OCI-LY3 (cell line): ENCODE data around the gene GPRC5B.

Experiments
- H2AFZ ChIP-seq: fragments of 200-600, 300-600 bp; shearing (Covaris generic); 2 replicates; pipeline ENCODE4 v1.6.0; 2014; ENCODE audit warnings: antibody characterized with exemption, low read depth, low read length
- H3K27ac ChIP-seq: fragments of 200-600, 300-600 bp; sonication (generic); 2 replicates; pipeline ENCODE4 v1.5.1; 2014; ENCODE audit warnings: mild to moderate bottlenecking, low read length, moderate library complexity, mixed read lengths
- H3K27me3 ChIP-seq: fragments of 200-600, 300-600 bp; sonication (generic); 2 replicates; pipeline ENCODE4 v1.6.1; 2014; ENCODE audit warnings: low read depth, low read length, mixed read lengths
- H3K36me3 ChIP-seq: fragments of 200-600, 300-600 bp; sonication (generic); replicated peaks from 2 replicates; pipeline ENCODE3; 2014; ENCODE audit warnings: low read depth, low read length, mixed read lengths
- H3K4me1 ChIP-seq: fragments of 300-600, 200-600 bp; sonication (generic); 2 replicates; pipeline ENCODE4 v1.6.1; 2014; ENCODE audit warnings: low read length, mixed read lengths
- H3K4me2 ChIP-seq: fragments of 200-600, 300-600 bp; sonication (generic); 2 replicates; pipeline ENCODE4 v1.6.1; 2014; ENCODE audit warnings: low read length, mixed read lengths
- H3K4me3 ChIP-seq: fragments of 300-600, 200-600 bp; sonication (generic); 2 replicates; pipeline ENCODE4 v1.5.1; 2014; ENCODE audit warnings: antibody characterized with exemption, mild to moderate bottlenecking, low read length, moderate library complexity
- H3K79me2 ChIP-seq: fragments of 300-600, 200-600 bp; shearing (Covaris generic); 2 replicates; pipeline ENCODE4 v1.6.1; 2014; ENCODE audit warnings: mild to moderate bottlenecking, low read length, mixed read lengths
- H3K9ac ChIP-seq: fragments of 300-600, 200-600 bp; shearing (Covaris generic); 2 replicates; pipeline ENCODE4 v1.6.0; 2014; ENCODE audit warnings: mild to moderate bottlenecking, low read length, moderate library complexity
- H3K9me3 ChIP-seq: fragments of 200-600, 300-600 bp; shearing (Covaris generic); 2 replicates; pipeline ENCODE4 v1.6.1; 2014; ENCODE audit warnings: low read length, mixed read lengths; ENCODE audit not compliant: insufficient read depth
- H4K20me1 ChIP-seq: fragments of 200-600, 300-600 bp; sonication (generic); 2 replicates; pipeline ENCODE4 v1.6.1; 2016; ENCODE audit warnings: low read length, mixed read lengths; ENCODE audit not compliant: insufficient read depth
- CTCF ChIP-seq: fragments of 200-600, 300-600 bp; sonication (generic); IDR thresholded peaks from 2 replicates; pipeline ENCODE4 v1.5.1; 2014; ENCODE audit warnings: antibody characterized with exemption, low read length, low read depth
- EZH2phosphoT487 ChIP-seq: fragments of 200-600 bp; shearing (Covaris generic); IDR thresholded peaks from 2 replicates; pipeline ENCODE4 v1.6.1; 2018; ENCODE audit warnings: antibody characterized with exemption, mixed run types, low read depth

Gene GPRC5B

DNA sequence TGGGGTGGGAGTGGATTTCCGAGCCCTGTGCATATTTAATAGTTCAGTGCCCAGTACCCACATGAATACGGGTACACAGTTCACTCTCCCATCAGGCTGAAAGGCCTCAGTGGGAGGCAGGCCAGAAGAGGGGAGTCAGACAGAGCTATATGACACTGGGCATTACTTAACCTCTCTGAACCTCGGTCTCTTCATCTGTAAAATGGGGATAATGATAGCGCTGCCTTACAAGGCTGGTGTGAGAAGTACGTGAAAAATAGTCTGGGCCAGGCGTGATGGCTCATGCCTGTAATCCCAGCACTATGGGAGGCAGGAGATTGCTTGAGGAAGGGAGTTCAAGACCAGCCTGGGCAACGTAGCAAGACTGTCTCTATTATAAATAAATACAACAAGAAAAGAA lies 3.6 kb downstream of the GPRC5B start:
- Histone ChIP-seq H3K79me2 (peaks cover 29% of the 10 kb centered on the region; the same call in 1 of the 2 replicates), H3K9ac (no peak overlapping the region), H3K27me3 (no peaks in the 10 kb centered on the region), H4K20me1 (no peaks in the 10 kb centered on the region), H3K4me1 (peaks cover 23% of the 10 kb centered on the region), H3K4me2 (no peak overlapping the region), H3K9me3 (no peaks in the 10 kb centered on the region), H3K4me3 (no peak overlapping the region), H2AFZ (no peak overlapping the region), H3K36me3 (no peaks in the 10 kb centered on the region), H3K27ac (no peak overlapping the region)
- TF ChIP-seq EZH2phosphoT487 (no peak), CTCF (no peak)

- Histone ChIP-seq H3K27ac (no peak overlapping the region), H3K79me2 (peaks cover 30% of the 10 kb centered on the region; the same call in 1 of the 2 replicates), H3K36me3 (no peaks in the 10 kb centered on the region), H3K4me2 (no peak overlapping the region), H3K27me3 (no peaks in the 10 kb centered on the region), H3K9me3 (no peaks in the 10 kb centered on the region), H3K4me3 (no peak overlapping the region), H3K9ac (no peak overlapping the region), H4K20me1 (no peaks in the 10 kb centered on the region), H3K4me1 (peaks cover 31% of the 10 kb centered on the region), H2AFZ (peak overlapping the region; percentile 32; the same call in 1 of the 2 replicates)
- peak; percentile 23; the same call in 1 of the 2 replicates for TF ChIP-seq CTCF
- TF ChIP-seq EZH2phosphoT487, result no peak
These were observed 5.3 kb downstream of the GPRC5B start for GRCh38 chr16:19879241-19879792.

DNA sequence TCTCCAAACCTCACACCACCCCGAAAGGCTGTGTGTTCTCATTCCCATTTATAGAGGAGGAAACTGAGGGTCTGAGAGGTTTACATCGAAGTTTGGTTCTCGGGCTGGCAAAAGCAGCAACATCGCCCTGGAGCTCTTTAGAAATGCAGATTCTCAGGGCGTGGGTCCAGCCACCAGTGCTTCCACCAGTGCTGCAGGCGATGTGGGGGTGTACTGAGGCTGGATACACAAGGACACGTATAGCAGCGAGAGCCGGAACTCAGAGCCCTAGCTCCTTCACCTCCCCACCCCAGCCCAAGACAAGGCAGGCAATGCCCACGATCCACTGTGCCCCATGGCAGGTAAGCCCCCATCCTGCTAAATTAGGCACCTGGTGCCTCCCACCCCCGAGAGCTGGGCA lies 5.9 kb downstream of the GPRC5B start:
- Histone ChIP-seq H3K9me3 (no peaks in the 10 kb centered on the region), H3K4me3 (no peak overlapping the region), H3K9ac (no peak overlapping the region), H2AFZ (no peak overlapping the region), H4K20me1 (no peaks in the 10 kb centered on the region), H3K36me3 (no peaks in the 10 kb centered on the region), H3K79me2 (peaks cover 30% of the 10 kb centered on the region; the same call in 1 of the 2 replicates), H3K4me2 (no peak overlapping the region), H3K4me1 (peaks cover 36% of the 10 kb centered on the region), H3K27me3 (no peaks in the 10 kb centered on the region), H3K27ac (no peak overlapping the region)
- no peak for TF ChIP-seq CTCF
- TF ChIP-seq EZH2phosphoT487, result no peak

DNA sequence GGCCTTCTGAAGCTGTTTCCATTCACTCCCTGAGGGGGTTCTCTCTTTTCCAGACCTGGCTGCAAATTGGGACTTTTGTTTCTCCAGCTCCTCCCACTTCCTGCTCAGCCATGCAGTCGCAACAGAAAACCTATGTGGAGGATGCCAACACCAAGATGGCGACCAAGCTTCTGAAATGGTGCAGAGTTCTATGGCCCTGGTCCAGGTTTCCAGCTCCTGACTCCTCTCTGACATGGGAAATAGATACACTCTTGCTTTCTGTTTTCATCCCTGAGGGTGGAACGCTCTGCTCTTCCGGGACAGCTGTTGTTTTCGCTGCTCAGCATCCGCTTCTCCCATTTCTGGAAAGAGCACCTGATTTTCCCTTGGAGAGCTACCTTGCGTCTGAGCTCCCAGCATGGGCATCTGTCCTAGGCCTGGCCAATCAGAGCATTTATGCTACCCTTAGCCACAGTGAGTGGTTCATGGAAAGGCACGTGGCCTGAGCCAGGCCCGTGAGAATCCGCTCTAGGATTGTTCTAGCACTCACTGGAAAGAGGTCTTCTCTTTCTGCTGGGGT lies 8.1 kb downstream of the GPRC5B start:
- TF ChIP-seq EZH2phosphoT487, result no peak
- TF ChIP-seq CTCF, result no peak
- no peaks in the 10 kb centered on the region for H4K20me1 ChIP-seq
- H3K9ac ChIP-seq, result no peak overlapping the region
- H2AFZ ChIP-seq, result no peak overlapping the region
- H3K27me3 ChIP-seq, result no peaks in the 10 kb centered on the region
- peaks cover 8% of the 10 kb centered on the region for H3K36me3 ChIP-seq
- H3K4me3 ChIP-seq, result no peak overlapping the region
- no peak overlapping the region for H3K27ac ChIP-seq
- no peak overlapping the region for H3K4me2 ChIP-seq
- H3K79me2 ChIP-seq, result peaks cover 9% of the 10 kb centered on the region; the same call in 1 of the 2 replicates
- no peaks in the 10 kb centered on the region for H3K9me3 ChIP-seq
- peaks cover 41% of the 10 kb centered on the region for H3K4me1 ChIP-seq
